Measurements from ENCODE around the gene HHEX. TPM values are rescaled to one million over a fixed set of nuclear protein-coding genes. Genes with fewer than 3 reads are reported as not detected.

HHEX gene
- total and polyA plus RNA-seq, 2 of the 8 experiments (the other 6 are each of a cell fraction or from before 2014, with no cell fraction given) = 0.56 to 1.5 TPM

DNA sequence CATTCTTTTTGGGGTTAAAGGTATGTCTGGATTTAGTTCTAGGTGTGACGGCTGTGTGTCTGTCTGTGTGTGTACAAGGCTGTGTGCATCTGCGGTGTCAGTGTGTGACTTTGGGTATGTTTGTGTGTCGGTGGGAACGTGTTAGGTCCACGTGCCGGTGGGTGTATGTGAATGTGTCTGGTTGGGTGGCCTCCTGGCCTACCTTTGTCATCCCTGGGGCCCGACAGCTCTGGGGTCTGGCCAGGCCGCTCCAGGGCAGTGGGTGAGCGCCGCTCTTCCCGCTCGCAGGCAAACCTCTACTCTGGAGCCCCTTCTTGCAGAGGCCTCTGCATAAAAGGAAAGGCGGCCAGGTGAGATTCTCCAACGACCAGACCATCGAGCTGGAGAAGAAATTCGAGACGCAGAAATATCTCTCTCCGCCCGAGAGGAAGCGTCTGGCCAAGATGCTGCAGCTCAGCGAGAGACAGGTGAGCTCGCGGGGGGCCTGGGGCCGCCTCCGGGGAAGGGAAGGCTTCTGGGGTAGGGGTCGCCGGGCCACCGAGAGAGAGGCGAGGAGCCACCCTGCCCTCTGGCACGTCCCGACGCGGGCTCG is 2.4 kb downstream of the HHEX start:
- peak overlapping the region; percentile 93 for H3K18ac ChIP-seq (ENCODE audit: extremely low read depth, low read length)
- H3K23ac ChIP-seq (ENCODE audit: insufficient read length) = no peak overlapping the region
- peaks cover 44 to 98% (median 80%) of the 10 kb centered on the region in 4 experiments for H3K27me3 ChIP-seq (replicated peaks in 1 of 4; ENCODE audit: control insufficient read depth in 3 of 4, extremely low read depth in 1 of 4, insufficient read depth in 3 of 4, low read length in 3 of 4)
- peak overlapping the region; percentile 5 for H4K91ac ChIP-seq (replicated peaks; ENCODE audit: insufficient read length, low read length)
- H3K79me1 ChIP-seq (ENCODE audit: low read depth, low read length) = no peaks in the 10 kb centered on the region
- H3K79me2 ChIP-seq (ENCODE audit: control insufficient read depth in 1 of 2, insufficient read depth in 2 of 2, low read length in 2 of 2) = no peaks in the 10 kb centered on the region
- H3K9me3 ChIP-seq (ENCODE audit: insufficient read depth in 2 of 2, low read depth in 1 of 2, low read length in 1 of 2) = no peaks in the 10 kb centered on the region
- H4K20me1 ChIP-seq (replicated peaks in 1 of 2; ENCODE audit: control insufficient read depth in 1 of 2, insufficient read depth in 2 of 2, low read length in 2 of 2) = peaks cover 0 to 4% of the 10 kb centered on the region in 2 experiments
- H3K14ac ChIP-seq (ENCODE audit: insufficient read length) = no peak overlapping the region
- H4K8ac ChIP-seq (ENCODE audit: extremely low read depth, insufficient read depth, low read length) = peak overlapping the region; percentile 28; the same call in 1 of the 2 replicates
- H2AFZ ChIP-seq (ENCODE audit: low read length) = no peak overlapping the region
- ChIA-PET POLR2A (ENCODE audit: partially characterized antibody) (no interaction called here), CTCF (ENCODE audit: partially characterized antibody) (interaction anchor here (0.8 to 1.3 kb wide), 4 partner anchors 10 to 188 kb away, joined by 3 read pairs; no protein-coding TSS in a partner anchor)
- FAIRE-seq (no peak), DNase-seq (ENCODE audit: low read depth in 1 of 2, low spot score in 2 of 2) (peak in 1 of 2 experiments; percentile 80)
- peak overlapping the region; percentile 27 for H3K4ac ChIP-seq (replicated peaks; ENCODE audit: insufficient read length, low read depth, low read length)
- H3K4me2 ChIP-seq (ENCODE audit: insufficient read depth in 1 of 2, low read depth in 2 of 2, low read length in 2 of 2) = peak overlapping the region; percentile 79 to 96
- peaks cover 0 to 9% (median 0%) of the 10 kb centered on the region in 4 experiments; a peak in 1 of 8 replicates for H3K36me3 ChIP-seq (ENCODE audit: control insufficient read depth in 2 of 4, insufficient read depth in 4 of 4, low read length in 3 of 4)
- H3K56ac ChIP-seq (replicated peaks; ENCODE audit: insufficient read length, low read depth, low read length) = no peak overlapping the region
- H3K27ac ChIP-seq (ENCODE audit: low read depth, low read length) = no peak overlapping the region
- H2BK120ac ChIP-seq (replicated peaks; ENCODE audit: low read depth, low read length) = no peak overlapping the region
- peak overlapping the region; percentile 89; the same call in 1 of the 2 replicates for H2BK20ac ChIP-seq (ENCODE audit: low read length)
- peak overlapping the region in 1 of 4 experiments; percentile 61; a peak in 1 of 7 replicates for H3K9ac ChIP-seq (replicated peaks in 1 of 4; ENCODE audit: extremely low read depth in 1 of 4, low read depth in 3 of 4, low read length in 3 of 4)
- WGBS, 2 experiments (ENCODE audit: extremely low coverage in 1 of 2, insufficient coverage in 1 of 2, insufficient read length in 1 of 2, insufficient replicate concordance in 2 of 2, low coverage in 1 of 2, low lambda C conversion rate in 2 of 2, missing lambda C conversion rate in 1 of 2) = 3% methylated on average over 26 of the region's 34 CpGs; no CpG with 5 or more reads in 1 of the 2 experiments
- H2BK12ac ChIP-seq (ENCODE audit: low read depth, low read length) = peak overlapping the region; percentile 99; the same call in 1 of the 2 replicates
- no peak overlapping the region for H2AK5ac ChIP-seq (ENCODE audit: low read depth, low read length)
- H3K23me2 ChIP-seq (ENCODE audit: low read depth, low read length) = peaks cover 22% of the 10 kb centered on the region
- H3K4me1 ChIP-seq (replicated peaks in 1 of 4; ENCODE audit: control insufficient read depth in 3 of 4, insufficient read depth in 4 of 4, low read length in 3 of 4) = peaks cover 0 to 13% (median 9%) of the 10 kb centered on the region in 4 experiments; a peak in 6 of 7 replicates
- 0 out of 2 replicates have a peak overlapping the region, but pooled peaks have one; percentile 75 for H2BK15ac ChIP-seq (ENCODE audit: low read length)
- H4K5ac ChIP-seq (ENCODE audit: insufficient read length, low read depth, low read length) = no peak overlapping the region
- H3K4me3 ChIP-seq (ENCODE audit: extremely low read depth in 1 of 4, insufficient read depth in 2 of 4, low read depth in 3 of 4, low read length in 4 of 4) = peak overlapping the region; percentile 34 to 68 (median 57)
- peak overlapping the region; percentile 88; the same call in 1 of the 2 replicates for H2BK5ac ChIP-seq (ENCODE audit: low read depth, low read length)
- TF ChIP-seq SUZ12 (IDR thresholded peaks at IDR 0.05; ENCODE audit: low read length) (peak; percentile 78; the same call in 1 of the 2 replicates), SIX5 (IDR thresholded peaks at IDR 0.05; ENCODE audit: low read depth, low read length) (no peak), BACH1 (IDR thresholded peaks at IDR 0.05; ENCODE audit: low read length) (no peak), TEAD4 (IDR thresholded peaks at IDR 0.05; ENCODE audit: low read depth, low read length) (no peak), SAP30 (IDR thresholded peaks at IDR 0.05; ENCODE audit: insufficient read depth, insufficient replicate concordance, low read length) (no peak), EZH2 (IDR thresholded peaks at IDR 0.05; ENCODE audit: low read depth, low read length, severe bottlenecking) (peak; percentile 73)
- TF ChIP-seq, protein P1, sequence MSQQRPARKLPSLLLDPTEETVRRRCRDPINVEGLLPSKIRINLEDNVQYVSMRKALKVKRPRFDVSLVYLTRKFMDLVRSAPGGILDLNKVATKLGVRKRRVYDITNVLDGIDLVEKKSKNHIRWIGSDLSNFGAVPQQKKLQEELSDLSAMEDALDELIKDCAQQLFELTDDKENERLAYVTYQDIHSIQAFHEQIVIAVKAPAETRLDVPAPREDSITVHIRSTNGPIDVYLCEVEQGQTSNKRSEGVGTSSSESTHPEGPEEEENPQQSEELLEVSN (IDR thresholded peaks at IDR 0.05) = peak; percentile 37; the same call in 1 of the 2 replicates
- TF ChIP-seq, protein P2, sequence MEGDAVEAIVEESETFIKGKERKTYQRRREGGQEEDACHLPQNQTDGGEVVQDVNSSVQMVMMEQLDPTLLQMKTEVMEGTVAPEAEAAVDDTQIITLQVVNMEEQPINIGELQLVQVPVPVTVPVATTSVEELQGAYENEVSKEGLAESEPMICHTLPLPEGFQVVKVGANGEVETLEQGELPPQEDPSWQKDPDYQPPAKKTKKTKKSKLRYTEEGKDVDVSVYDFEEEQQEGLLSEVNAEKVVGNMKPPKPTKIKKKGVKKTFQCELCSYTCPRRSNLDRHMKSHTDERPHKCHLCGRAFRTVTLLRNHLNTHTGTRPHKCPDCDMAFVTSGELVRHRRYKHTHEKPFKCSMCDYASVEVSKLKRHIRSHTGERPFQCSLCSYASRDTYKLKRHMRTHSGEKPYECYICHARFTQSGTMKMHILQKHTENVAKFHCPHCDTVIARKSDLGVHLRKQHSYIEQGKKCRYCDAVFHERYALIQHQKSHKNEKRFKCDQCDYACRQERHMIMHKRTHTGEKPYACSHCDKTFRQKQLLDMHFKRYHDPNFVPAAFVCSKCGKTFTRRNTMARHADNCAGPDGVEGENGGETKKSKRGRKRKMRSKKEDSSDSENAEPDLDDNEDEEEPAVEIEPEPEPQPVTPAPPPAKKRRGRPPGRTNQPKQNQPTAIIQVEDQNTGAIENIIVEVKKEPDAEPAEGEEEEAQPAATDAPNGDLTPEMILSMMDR (IDR thresholded peaks at IDR 0.05; ENCODE audit: control extremely low read depth in 1 of 3, insufficient read depth in 1 of 3, low read depth in 1 of 3, low read length in 3 of 3) = no peak

Data from H1 (cell line).